Measurements from ENCODE around the gene HACD4. TPM values are rescaled to one million over a fixed set of nuclear protein-coding genes. Genes with fewer than 3 reads are reported as not detected.
"Not testable (repeated sequence)": the region's sequence is repeated elsewhere in the genome, so short reads cannot be mapped to it uniquely, and the experiment has no call there.

Gene HACD4
- total RNA-seq, 2 donors from 2014 or later: 2.4 to 3.1 TPM

DNA sequence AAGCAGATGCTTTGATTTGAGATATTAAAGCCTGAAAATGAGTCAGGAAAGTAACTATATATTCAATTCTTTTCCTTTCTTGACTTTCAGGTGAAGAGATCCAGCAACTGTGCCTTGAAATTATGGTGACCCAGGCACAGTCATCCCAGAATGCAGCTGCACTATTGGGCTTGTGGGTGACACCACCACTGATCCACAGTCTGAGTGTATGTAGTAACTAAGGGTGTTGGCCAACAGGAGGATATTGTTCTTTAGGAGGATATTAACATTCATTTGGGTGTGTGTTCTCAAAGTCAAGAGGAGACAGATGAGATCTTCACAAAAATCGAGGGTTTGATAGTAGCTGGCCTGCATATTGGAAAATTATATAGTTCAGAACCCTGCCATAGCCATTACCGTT lies 53.2 kb downstream of the HACD4 start:
- WGBS: 97% methylated on average over 2 of the region's 2 CpGs
- intact Hi-C loops (cut with DNase I): no loop called here
- no peak for DNase-seq (ENCODE audit: low spot score)
- Histone ChIP-seq H3K36me3 (no peaks in the 10 kb centered on the region), H3K27me3 (replicated peaks; ENCODE audit: insufficient read depth) (no peaks in the 10 kb centered on the region), H3K27ac (no peak overlapping the region), H3K4me1 (replicated peaks) (peaks cover 2% of the 10 kb centered on the region), H3K9me3 (no peaks in the 10 kb centered on the region), H3K4me3 (no peak overlapping the region)
- TF ChIP-seq CTCF (IDR thresholded peaks at IDR 0.05) (no peak), POLR2AphosphoS5 (IDR thresholded peaks at IDR 0.05) (no peak), POLR2A (IDR thresholded peaks at IDR 0.05) (no peak)

DNA sequence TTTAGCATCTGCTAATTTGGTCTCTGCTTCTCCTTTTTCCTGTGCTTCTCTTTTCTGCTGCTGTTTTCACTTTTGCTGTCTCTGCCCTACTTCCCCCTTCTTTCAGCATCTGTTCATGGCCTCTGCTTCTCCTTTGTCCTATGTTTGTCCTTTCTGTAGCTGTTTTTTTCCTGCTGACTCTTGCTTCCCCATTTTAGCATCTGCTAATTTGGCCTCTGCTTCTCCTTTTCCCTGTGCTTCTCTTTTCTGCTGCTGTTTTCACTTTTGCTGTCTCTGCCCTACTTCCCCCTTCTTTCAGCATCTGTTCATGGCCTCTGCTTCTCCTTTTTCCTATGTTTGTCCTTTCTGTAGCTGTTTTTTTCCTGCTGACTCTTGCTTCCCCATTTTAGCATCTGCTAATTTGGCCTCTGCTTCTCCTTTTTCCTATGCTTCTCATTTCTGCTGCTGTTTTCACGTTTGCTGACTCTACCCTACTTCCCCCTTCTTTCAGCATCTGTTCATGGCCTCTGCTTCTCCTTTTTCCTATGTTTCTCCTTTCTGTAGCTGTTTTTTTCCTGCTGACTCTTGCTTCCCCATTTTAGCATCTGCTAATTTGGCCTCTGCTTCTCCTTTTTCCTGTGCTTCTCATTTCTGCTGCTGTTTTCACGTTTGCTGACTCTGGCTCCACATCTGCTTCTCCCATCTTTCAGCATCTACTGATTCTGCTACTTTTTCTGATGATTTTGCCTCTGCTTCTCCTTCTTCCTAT lies 57.1 kb downstream of the HACD4 start:
- H3K27ac ChIP-seq; H3K27me3 ChIP-seq (replicated peaks; ENCODE audit: insufficient read depth); H3K4me1 ChIP-seq (replicated peaks); H3K36me3 ChIP-seq; DNase-seq (ENCODE audit: low spot score); H3K4me3 ChIP-seq; H3K9me3 ChIP-seq; intact Hi-C loops (cut with DNase I): not testable (repeated sequence)
- WGBS: 83% methylated on average over 2 of the region's 2 CpGs

GRCh38 chr9:20973246-20973947 lies 58.0 kb downstream of the HACD4 start:
- H3K27ac ChIP-seq; H3K27me3 ChIP-seq (replicated peaks; ENCODE audit: insufficient read depth); H3K36me3 ChIP-seq; H3K4me3 ChIP-seq; H3K9me3 ChIP-seq; H3K4me1 ChIP-seq (replicated peaks); intact Hi-C loops (cut with DNase I); DNase-seq (ENCODE audit: low spot score): not testable (repeated sequence)
- WGBS: 85% methylated on average over 2 of the region's 2 CpGs

DNA sequence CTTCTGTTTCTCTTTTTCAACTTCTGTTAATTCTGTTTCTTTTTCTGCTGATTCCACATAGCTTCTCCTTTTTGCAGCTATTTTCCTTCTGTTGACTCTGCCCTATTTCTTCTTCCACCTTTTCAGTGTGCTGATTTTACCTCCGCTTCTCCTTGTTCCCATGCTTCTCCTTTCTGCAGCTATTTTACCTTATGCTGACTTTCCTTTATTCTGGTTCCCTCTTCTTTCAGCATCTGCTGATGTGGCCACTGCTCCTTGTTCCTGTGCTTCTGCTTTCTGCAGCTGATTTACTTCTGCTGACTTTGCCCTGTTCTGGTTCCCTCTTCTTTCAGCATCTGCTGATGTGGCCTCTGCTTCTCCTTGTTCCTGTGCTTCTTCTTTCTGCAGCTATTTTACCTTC lies 58.8 kb downstream of the HACD4 start:
- Histone ChIP-seq H3K27ac (no peak overlapping the region), H3K36me3 (no peaks in the 10 kb centered on the region), H3K27me3 (replicated peaks; ENCODE audit: insufficient read depth) (no peaks in the 10 kb centered on the region), H3K4me3 (no peak overlapping the region), H3K4me1 (replicated peaks) (no peaks in the 10 kb centered on the region), H3K9me3 (no peaks in the 10 kb centered on the region)
- 100% methylated on average over 1 of the region's 1 CpG for WGBS
- no peak for DNase-seq (ENCODE audit: low spot score)
- intact Hi-C loops (cut with DNase I): no loop called here
- no peak for TF ChIP-seq POLR2AphosphoS5 (IDR thresholded peaks at IDR 0.05)
- no peak for TF ChIP-seq CTCF (IDR thresholded peaks at IDR 0.05)
- no peak for TF ChIP-seq POLR2A (IDR thresholded peaks at IDR 0.05)

- Histone ChIP-seq H3K27ac (no peak overlapping the region), H3K27me3 (replicated peaks; ENCODE audit: insufficient read depth) (no peaks in the 10 kb centered on the region), H3K9me3 (no peaks in the 10 kb centered on the region), H3K36me3 (no peaks in the 10 kb centered on the region), H3K4me1 (replicated peaks) (no peaks in the 10 kb centered on the region), H3K4me3 (no peak overlapping the region)
- TF ChIP-seq POLR2A (IDR thresholded peaks at IDR 0.05) (no peak), CTCF (IDR thresholded peaks at IDR 0.05) (no peak), POLR2AphosphoS5 (IDR thresholded peaks at IDR 0.05) (no peak)
- no peak for DNase-seq (ENCODE audit: low spot score)
- intact Hi-C loops (cut with DNase I): no loop called here
- 69% methylated on average over 4 of the region's 4 CpGs for WGBS
Observed at GRCh38 chr9:20962536-20963225, 68.8 kb downstream of the HACD4 start.
